OCI-LY7 (cell line): ENCODE results near the gene AIP.

ENCODE experiments used
- EZH2phosphoT487 ChIP-seq: fragments of 200-600 bp; sonication (generic); IDR thresholded peaks from 2 replicates; pipeline ENCODE4 v1.6.1; 2018; ENCODE audit warnings: low read depth, borderline replicate concordance, mild to moderate bottlenecking, mixed run types, antibody characterized with exemption, low read length, moderate library complexity, mixed read lengths
- TF ChIP-seq, protein P1 (sequence below): fragments of 200-600 bp; sonication (generic); conservative IDR thresholded peaks from 2 replicates; pipeline ENCODE4 v1.5.1; 2014; ENCODE audit warnings: mild to moderate bottlenecking, antibody characterized with exemption, low read length, moderate library complexity, mixed read lengths

DNA sequence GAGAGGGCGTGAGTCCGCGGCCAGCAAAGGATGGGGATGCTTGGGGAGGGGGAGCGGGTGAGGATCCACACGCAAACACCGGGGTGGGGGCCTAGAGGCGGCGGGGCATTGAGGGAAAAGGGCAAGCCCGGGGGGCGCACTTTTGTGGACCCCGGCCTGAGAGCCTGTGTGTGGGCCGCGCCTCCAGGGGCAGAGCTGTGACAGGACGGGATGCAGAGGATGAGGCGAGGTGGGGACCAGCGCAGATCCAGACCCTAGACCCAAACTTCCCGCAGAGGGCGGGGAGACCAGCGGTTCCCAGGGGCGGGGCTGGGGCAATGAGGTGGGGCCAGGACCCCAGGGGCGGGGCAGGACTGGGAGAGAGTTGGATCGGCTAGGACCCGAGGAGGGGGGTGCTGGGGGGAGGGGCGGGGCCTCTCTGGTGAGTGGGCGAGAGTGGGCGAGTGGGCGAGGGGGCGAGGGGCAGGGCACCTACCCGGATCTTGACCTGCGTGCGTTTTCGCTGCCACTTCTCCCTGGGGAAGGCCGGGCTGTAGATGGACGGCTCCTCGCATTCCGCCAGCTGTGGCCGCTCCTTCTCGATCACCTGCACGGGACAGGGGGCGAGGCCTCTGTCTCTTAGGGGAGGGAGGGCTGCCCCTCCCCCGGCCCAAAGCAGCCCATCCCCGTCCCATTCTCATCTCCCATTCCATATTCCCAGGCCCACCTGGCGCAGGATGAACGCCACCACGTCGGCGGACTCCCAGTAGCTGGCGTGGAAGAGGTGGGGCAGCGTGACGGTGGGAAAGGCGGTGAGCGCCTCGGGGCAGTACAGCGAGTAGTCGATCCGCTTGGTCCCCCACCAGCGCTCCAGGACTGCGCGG lies 11.8 kb downstream of the AIP start:
- TF ChIP-seq, protein P1, sequence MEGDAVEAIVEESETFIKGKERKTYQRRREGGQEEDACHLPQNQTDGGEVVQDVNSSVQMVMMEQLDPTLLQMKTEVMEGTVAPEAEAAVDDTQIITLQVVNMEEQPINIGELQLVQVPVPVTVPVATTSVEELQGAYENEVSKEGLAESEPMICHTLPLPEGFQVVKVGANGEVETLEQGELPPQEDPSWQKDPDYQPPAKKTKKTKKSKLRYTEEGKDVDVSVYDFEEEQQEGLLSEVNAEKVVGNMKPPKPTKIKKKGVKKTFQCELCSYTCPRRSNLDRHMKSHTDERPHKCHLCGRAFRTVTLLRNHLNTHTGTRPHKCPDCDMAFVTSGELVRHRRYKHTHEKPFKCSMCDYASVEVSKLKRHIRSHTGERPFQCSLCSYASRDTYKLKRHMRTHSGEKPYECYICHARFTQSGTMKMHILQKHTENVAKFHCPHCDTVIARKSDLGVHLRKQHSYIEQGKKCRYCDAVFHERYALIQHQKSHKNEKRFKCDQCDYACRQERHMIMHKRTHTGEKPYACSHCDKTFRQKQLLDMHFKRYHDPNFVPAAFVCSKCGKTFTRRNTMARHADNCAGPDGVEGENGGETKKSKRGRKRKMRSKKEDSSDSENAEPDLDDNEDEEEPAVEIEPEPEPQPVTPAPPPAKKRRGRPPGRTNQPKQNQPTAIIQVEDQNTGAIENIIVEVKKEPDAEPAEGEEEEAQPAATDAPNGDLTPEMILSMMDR: no peak
- no peak for TF ChIP-seq EZH2phosphoT487
